Smooth muscle cell (in vitro differentiated cells): ENCODE results near the gene RCOR1. TPM values are rescaled to one million over a fixed set of nuclear protein-coding genes. Genes with fewer than 3 reads are reported as not detected.

Experiments
- DNase-seq: peaks from one replicate; lab custom pipeline; 2025; ENCODE audit not compliant: unreplicated experiment; lab: John Stamatoyannopoulos, UW
- H2AFZ ChIP-seq: fragments of 200-600 bp; sonication (generic); 2 replicates; pipeline ENCODE4 v1.6.0; 2016; ENCODE audit warnings: antibody characterized with exemption, low read depth, mild to moderate bottlenecking
- H3F3A ChIP-seq: fragments of 200-600 bp; sonication (generic); 2 replicates; pipeline ENCODE4 v1.6.0; 2017; ENCODE audit warnings: antibody characterized with exemption, low read depth
- H3K27ac ChIP-seq: fragments of 200-600 bp; sonication (generic); 2 replicates; pipeline ENCODE4 v1.5.1; 2016; ENCODE audit warnings: low read depth, mild to moderate bottlenecking
- H3K27me3 ChIP-seq: fragments of 200-600 bp; sonication (generic); 2 replicates; pipeline ENCODE4 v1.6.1; 2016; ENCODE audit warnings: low read depth, mild to moderate bottlenecking
- H3K36me3 ChIP-seq: fragments of 200-600 bp; sonication (generic); 2 replicates; pipeline ENCODE4 v1.5.1; 2016; ENCODE audit warnings: low read depth
- H3K4me1 ChIP-seq: fragments of 200-600 bp; sonication (generic); 2 replicates; pipeline ENCODE4 v1.5.1; 2016; ENCODE audit warnings: low read depth
- H3K4me2 ChIP-seq: fragments of 200-600 bp; sonication (generic); 2 replicates; pipeline ENCODE4 v1.6.0; 2016; ENCODE audit warnings: mild to moderate bottlenecking
- H3K4me3 ChIP-seq: fragments of 200-600 bp; sonication (generic); 2 replicates; pipeline ENCODE4 v1.5.1; 2016; ENCODE audit warnings: mild to moderate bottlenecking
- H3K79me2 ChIP-seq: fragments of 200-600 bp; sonication (generic); 2 replicates; pipeline ENCODE4 v1.6.0; 2016; ENCODE audit warnings: low read depth, mild to moderate bottlenecking
- H3K9ac ChIP-seq: fragments of 200-600 bp; sonication (generic); 2 replicates; pipeline ENCODE4 v1.6.0; 2016; ENCODE audit warnings: low read depth
- H3K9me3 ChIP-seq: fragments of 200-600 bp; sonication (generic); replicated peaks from 2 replicates; pipeline ENCODE4 v1.5.1; 2016; ENCODE audit warnings: low read depth
- H4K20me1 ChIP-seq: fragments of 200-600 bp; sonication (generic); 2 replicates; pipeline ENCODE4 v1.6.0; 2016; ENCODE audit warnings: low read depth
- WGBS: methylation state at CpG from one replicate; pipeline ENCODE4 v1.1.7; 2016; ENCODE audit warnings: low lambda C conversion rate; 5-methylcytosine and 5-hydroxymethylcytosine counted together
- polyA plus RNA-seq: library from polyadenylated mRNA; unstranded; fragments of >200 nt; fragmentation: Nextera tagmentation; extraction: Ambion mirVana; gene quantifications from 2 replicates; pipeline ENCODE4 v1.2.1, GENCODE V29; 2016
- total RNA-seq: library from RNA; depleted of rRNA; stranded (reverse); fragments of >200 nt; gene quantifications from 2 replicates; pipeline ENCODE4 v1.2.3, GENCODE V29; 2014
- TF ChIP-seq, protein P1 (sequence below): fragments of 200-600 bp; sonication (generic); IDR thresholded peaks from 2 replicates; pipeline ENCODE4 v1.5.1; 2017; ENCODE audit warnings: borderline replicate concordance, mild to moderate bottlenecking, antibody characterized with exemption; ENCODE audit not compliant: insufficient read depth, poor library complexity, severe bottlenecking

The RCOR1 gene
- total and polyA plus RNA-seq, 2 experiments from 2014 or later = 4.4 to 29.3 TPM

DNA sequence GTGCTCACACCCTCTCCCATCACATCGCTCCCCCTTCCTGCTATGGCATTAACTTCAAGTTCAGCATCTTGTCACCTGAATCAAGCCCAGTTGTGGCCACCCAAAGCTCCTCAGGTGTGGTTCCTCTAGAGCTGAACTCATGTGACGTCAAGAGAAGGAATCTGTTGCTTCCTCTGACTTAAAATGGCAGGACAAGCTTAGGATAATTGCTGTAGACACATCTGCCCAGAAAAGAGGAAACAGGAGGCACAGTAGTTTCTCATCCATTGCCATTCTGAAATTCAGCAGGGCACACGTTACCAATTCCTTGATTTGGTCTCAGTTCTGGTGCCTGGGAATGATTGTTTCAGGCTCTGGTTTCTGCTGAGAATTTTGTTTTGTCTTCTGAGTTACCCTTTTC, 52.1 kb downstream of the RCOR1 start:
- peaks cover 100% of the 10 kb centered on the region for H4K20me1 ChIP-seq
- DNase-seq = no peak
- peaks cover 100% of the 10 kb centered on the region for H3K79me2 ChIP-seq
- TF ChIP-seq, protein P1, sequence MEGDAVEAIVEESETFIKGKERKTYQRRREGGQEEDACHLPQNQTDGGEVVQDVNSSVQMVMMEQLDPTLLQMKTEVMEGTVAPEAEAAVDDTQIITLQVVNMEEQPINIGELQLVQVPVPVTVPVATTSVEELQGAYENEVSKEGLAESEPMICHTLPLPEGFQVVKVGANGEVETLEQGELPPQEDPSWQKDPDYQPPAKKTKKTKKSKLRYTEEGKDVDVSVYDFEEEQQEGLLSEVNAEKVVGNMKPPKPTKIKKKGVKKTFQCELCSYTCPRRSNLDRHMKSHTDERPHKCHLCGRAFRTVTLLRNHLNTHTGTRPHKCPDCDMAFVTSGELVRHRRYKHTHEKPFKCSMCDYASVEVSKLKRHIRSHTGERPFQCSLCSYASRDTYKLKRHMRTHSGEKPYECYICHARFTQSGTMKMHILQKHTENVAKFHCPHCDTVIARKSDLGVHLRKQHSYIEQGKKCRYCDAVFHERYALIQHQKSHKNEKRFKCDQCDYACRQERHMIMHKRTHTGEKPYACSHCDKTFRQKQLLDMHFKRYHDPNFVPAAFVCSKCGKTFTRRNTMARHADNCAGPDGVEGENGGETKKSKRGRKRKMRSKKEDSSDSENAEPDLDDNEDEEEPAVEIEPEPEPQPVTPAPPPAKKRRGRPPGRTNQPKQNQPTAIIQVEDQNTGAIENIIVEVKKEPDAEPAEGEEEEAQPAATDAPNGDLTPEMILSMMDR = no peak
- H3K4me1 ChIP-seq = peaks cover 16% of the 10 kb centered on the region
- no peak overlapping the region for H2AFZ ChIP-seq
- H3F3A ChIP-seq = peaks cover 10% of the 10 kb centered on the region
- H3K27ac ChIP-seq = no peak overlapping the region
- 92% methylated on average over 3 of the region's 3 CpGs for WGBS
- no peaks in the 10 kb centered on the region for H3K9me3 ChIP-seq
- H3K4me2 ChIP-seq = no peak overlapping the region
- H3K27me3 ChIP-seq = no peaks in the 10 kb centered on the region
- H3K36me3 ChIP-seq = no peaks in the 10 kb centered on the region
- no peak overlapping the region for H3K4me3 ChIP-seq
- no peak overlapping the region for H3K9ac ChIP-seq

DNA sequence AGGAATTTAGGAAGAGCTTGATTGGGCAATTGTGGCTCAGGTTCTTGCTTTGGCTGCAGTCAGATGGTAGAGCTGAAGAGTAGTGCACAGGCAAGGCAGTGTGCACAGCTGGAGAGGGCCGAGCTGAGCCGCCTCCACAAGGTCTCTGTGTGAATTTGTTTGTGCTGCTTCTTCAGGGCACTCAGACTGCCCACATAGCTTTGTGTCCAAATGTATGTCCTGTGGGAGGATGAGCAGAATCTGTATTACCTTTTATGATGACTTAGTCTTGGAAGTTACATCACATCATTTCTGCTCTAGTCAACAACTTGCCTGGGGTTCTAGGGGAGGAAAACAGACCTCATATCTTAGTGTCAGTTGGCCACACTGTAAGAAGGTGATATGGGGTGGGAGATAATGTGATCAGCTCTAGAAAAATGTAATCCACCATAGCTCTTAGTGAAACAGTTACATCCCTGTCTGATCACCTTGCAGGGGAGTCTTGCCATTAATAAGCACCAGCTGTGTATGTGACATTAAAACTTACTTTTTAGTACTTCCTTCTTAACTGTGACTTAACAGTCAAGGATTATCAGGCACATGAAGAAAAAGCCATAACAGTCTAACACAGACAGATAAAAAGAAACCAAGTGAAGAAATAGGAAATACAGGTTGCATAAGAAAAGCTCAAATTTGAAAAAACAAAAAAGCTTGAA, 53.4 kb downstream of the RCOR1 start:
- Histone ChIP-seq H3K27me3 (no peaks in the 10 kb centered on the region), H3K36me3 (no peaks in the 10 kb centered on the region), H3K4me1 (peaks cover 16% of the 10 kb centered on the region), H2AFZ (no peak overlapping the region), H3K9me3 (no peaks in the 10 kb centered on the region), H3K79me2 (peaks cover 100% of the 10 kb centered on the region), H3F3A (peaks cover 10% of the 10 kb centered on the region), H4K20me1 (peaks cover 100% of the 10 kb centered on the region), H3K27ac (no peak overlapping the region), H3K4me2 (peak overlapping the region; percentile 27), H3K9ac (no peak overlapping the region), H3K4me3 (no peak overlapping the region)
- DNase-seq = no peak
- 62% methylated on average over 2 of the region's 2 CpGs for WGBS
- TF ChIP-seq, protein P1 = no peak

DNA sequence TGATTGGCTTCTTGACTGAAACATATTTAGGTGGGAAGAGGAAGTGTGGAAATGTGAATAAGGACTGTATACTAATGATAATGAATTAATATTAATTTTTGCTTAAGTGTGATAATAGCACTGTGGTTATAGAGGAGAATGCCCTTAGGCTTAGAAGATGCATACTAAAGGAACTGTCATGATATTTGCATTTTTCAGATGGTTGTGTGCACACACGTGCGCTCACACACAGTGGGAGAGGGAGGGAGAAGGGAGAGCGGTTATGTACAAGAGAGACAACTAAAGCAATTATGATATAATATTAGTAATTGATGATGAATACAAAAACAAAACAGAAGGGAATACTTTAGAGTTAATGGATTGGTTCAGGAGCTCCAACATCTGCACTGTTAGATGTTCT, 54.2 kb downstream of the RCOR1 start:
- no peak for DNase-seq
- peaks cover 16% of the 10 kb centered on the region for H3K4me1 ChIP-seq
- TF ChIP-seq, protein P1 = no peak
- H4K20me1 ChIP-seq = peaks cover 100% of the 10 kb centered on the region
- WGBS = 72% methylated on average over 3 of the region's 3 CpGs
- H3K79me2 ChIP-seq = peaks cover 100% of the 10 kb centered on the region
- no peak overlapping the region for H3K9ac ChIP-seq
- H3F3A ChIP-seq = peaks cover 10% of the 10 kb centered on the region
- no peaks in the 10 kb centered on the region for H3K9me3 ChIP-seq
- H3K4me3 ChIP-seq = no peak overlapping the region
- no peak overlapping the region for H3K4me2 ChIP-seq
- H2AFZ ChIP-seq = no peak overlapping the region
- H3K27ac ChIP-seq = no peak overlapping the region
- H3K36me3 ChIP-seq = no peaks in the 10 kb centered on the region
- H3K27me3 ChIP-seq = no peaks in the 10 kb centered on the region

DNA sequence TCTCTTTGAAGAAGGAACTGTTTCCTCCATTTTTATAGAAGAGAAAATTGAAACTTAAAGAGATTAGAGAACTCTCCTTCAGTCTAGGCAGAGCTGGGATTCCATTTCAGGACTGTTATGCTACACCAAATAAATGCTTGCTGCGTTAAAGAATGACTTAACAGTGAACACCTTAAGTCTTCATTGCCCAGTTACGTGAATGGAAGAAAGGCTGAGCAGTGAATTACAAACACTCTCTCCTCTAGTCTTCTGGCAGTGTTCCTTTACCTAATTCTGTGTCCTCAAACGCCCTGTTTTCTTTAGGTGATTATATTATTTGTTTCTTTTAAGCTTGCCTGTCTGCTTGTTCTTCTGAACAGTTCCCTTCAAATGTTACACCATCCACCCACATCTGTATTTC, 59.7 kb downstream of the RCOR1 start:
- no peaks in the 10 kb centered on the region for H3K36me3 ChIP-seq
- H3K4me3 ChIP-seq = no peak overlapping the region
- H3K9ac ChIP-seq = no peak overlapping the region
- H4K20me1 ChIP-seq = peaks cover 98% of the 10 kb centered on the region
- H3K27ac ChIP-seq = no peak overlapping the region
- WGBS = 84% methylated on average over 3 of the region's 3 CpGs
- no peaks in the 10 kb centered on the region for H3K27me3 ChIP-seq
- no peak for DNase-seq
- H2AFZ ChIP-seq = no peak overlapping the region
- no peak overlapping the region for H3K4me2 ChIP-seq
- no peaks in the 10 kb centered on the region for H3K4me1 ChIP-seq
- H3F3A ChIP-seq = peaks cover 3% of the 10 kb centered on the region
- TF ChIP-seq, protein P1 = no peak
- no peaks in the 10 kb centered on the region for H3K9me3 ChIP-seq
- peaks cover 97% of the 10 kb centered on the region for H3K79me2 ChIP-seq
